NT2/D1 (cell line): ENCODE results near the gene SPATA2.

Experiments used
- SUZ12 ChIP-seq: IDR thresholded peaks from 2 replicates; pipeline ENCODE4 v1.6.1; 2011; ENCODE audit not compliant: insufficient read length, insufficient read depth; ENCODE audit errors: extremely low read depth
- YY1 ChIP-seq: IDR thresholded peaks from 2 replicates; pipeline ENCODE4 v1.6.1; 2011; ENCODE audit not compliant: insufficient read length, insufficient read depth
- ZNF274 ChIP-seq: IDR thresholded peaks from 2 replicates; pipeline ENCODE4 v1.6.1; 2011; ENCODE audit warnings: mild to moderate bottlenecking, low read depth, low read length

- TF ChIP-seq ZNF274: no peak
- TF ChIP-seq YY1: no peak
- no peak for TF ChIP-seq SUZ12
These were observed 19.1 kb downstream of the SPATA2 start for GRCh38 chr20:49896204-49896603.
